Mesendoderm (in vitro differentiated cells): Measurements from ENCODE around the gene ARL13A. TPM values are rescaled to one million over a fixed set of nuclear protein-coding genes. Genes with fewer than 3 reads are reported as not detected.

Experiments
- DNase-seq: peaks from one replicate; pipeline ENCODE4 v3.0.0; 2013
- H2AK5ac ChIP-seq: 2 replicates; pipeline ENCODE4 v1.6.1; 2013; ENCODE audit warnings: low read length, inconsistent platforms
- H2BK120ac ChIP-seq: 2 replicates; pipeline ENCODE4 v1.6.1; 2013; ENCODE audit warnings: low read depth, mild to moderate bottlenecking, low read length, moderate library complexity, mixed read lengths
- H2BK15ac ChIP-seq: replicated peaks from 2 replicates; pipeline ENCODE4 v1.6.1; 2013; ENCODE audit warnings: low read depth, mild to moderate bottlenecking, moderate library complexity
- H2BK5ac ChIP-seq: 2 replicates; pipeline ENCODE4 v1.6.1; 2013; ENCODE audit warnings: low read length, inconsistent platforms
- H3K18ac ChIP-seq: 2 replicates; pipeline ENCODE4 v1.6.1; 2013; ENCODE audit warnings: mild to moderate bottlenecking, low read length, mixed read lengths
- H3K23ac ChIP-seq: one replicate; pipeline ENCODE4 v1.6.1; 2013; ENCODE audit warnings: low read length
- H3K27ac ChIP-seq: 2 replicates; pipeline ENCODE4 v1.5.1; 2013; ENCODE audit warnings: low read depth, mild to moderate bottlenecking, inconsistent platforms, low read length, moderate library complexity
- H3K27me3 ChIP-seq: 2 replicates; pipeline ENCODE4 v1.6.1; 2013; ENCODE audit warnings: low read length, control low read depth, mild to moderate bottlenecking, inconsistent platforms; ENCODE audit not compliant: insufficient read depth, poor library complexity
- H3K36me3 ChIP-seq: 2 replicates; pipeline ENCODE4 v1.6.1; 2013; ENCODE audit warnings: low read length, inconsistent platforms; ENCODE audit not compliant: control insufficient read depth, insufficient read depth
- H3K4ac ChIP-seq: one replicate; pipeline ENCODE4 v1.6.1; 2013; ENCODE audit warnings: low read depth, mild to moderate bottlenecking, low read length, moderate library complexity
- H3K4me1 ChIP-seq: 2 replicates; pipeline ENCODE4 v1.6.1; 2013; ENCODE audit warnings: low read depth, low read length, inconsistent platforms; ENCODE audit not compliant: control insufficient read depth
- H3K4me2 ChIP-seq: 2 replicates; pipeline ENCODE4 v1.6.1; 2013; ENCODE audit warnings: low read length
- H3K4me3 ChIP-seq: 2 replicates; pipeline ENCODE4 v1.5.1; 2013; ENCODE audit warnings: mild to moderate bottlenecking, low read length
- H3K56ac ChIP-seq: one replicate; pipeline ENCODE4 v1.6.1; 2013; ENCODE audit warnings: low read length
- H3K79me1 ChIP-seq: 2 replicates; pipeline ENCODE4 v1.6.1; 2013; ENCODE audit warnings: low read length, inconsistent platforms
- H3K79me2 ChIP-seq: 2 replicates; pipeline ENCODE4 v1.6.1; 2013; ENCODE audit warnings: mild to moderate bottlenecking, low read length; ENCODE audit not compliant: control insufficient read depth, insufficient read depth
- H3K9ac ChIP-seq: 2 replicates; pipeline ENCODE4 v1.6.1; 2013; ENCODE audit warnings: low read length, inconsistent platforms
- H4K5ac ChIP-seq: one replicate; pipeline ENCODE4 v1.6.1; 2013; ENCODE audit warnings: low read length
- H4K8ac ChIP-seq: one replicate; pipeline ENCODE4 v1.6.1; 2013; ENCODE audit warnings: low read depth, mild to moderate bottlenecking, control low read depth, low read length, moderate library complexity
- WGBS: extraction: QIAGEN DNeasy Blood & Tissue Kit; methylation state at CpG from one replicate; pipeline ENCODE4 v1.1.7; 2013; ENCODE audit warnings: low lambda C conversion rate, missing lambda C conversion rate; ENCODE audit not compliant: insufficient coverage; ENCODE audit errors: extremely low coverage; 5-methylcytosine and 5-hydroxymethylcytosine counted together
- polyA plus RNA-seq, 2 experiments: library from polyadenylated mRNA; stranded (reverse); fragments of 200-250 nt; gene quantifications; one replicate each; pipeline ENCODE4 v1.2.3, GENCODE V29; 2013

Gene ARL13A
- polyA plus RNA-seq (2013, experiment 1 of 2), result not detected
- not detected for polyA plus RNA-seq (2013, experiment 2 of 2)

DNA sequence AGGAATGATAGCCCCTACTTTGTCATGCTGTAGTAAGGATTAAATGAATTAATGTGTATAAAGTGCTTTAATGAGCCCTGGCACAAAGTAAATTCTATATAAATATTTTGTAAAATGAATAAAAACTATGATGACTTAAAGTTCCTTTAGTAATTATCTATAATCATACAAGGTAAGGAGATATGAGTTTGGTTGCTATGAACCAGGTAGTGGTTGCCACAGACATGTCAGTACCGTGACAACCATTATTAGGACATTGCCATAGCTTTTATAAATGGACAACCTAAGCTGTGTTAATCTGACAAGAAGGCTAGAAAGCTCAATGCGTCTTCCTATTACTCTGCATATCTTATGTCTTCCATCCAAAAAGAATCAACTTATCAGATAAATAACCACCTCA, at the start of gene ARL13A:
Gene ARL13A, plus strand, starts transcription at position 301 of the 400 bp plus-strand sequence. CDS start 3,982 bp downstream, outside the sequence.
- Histone ChIP-seq H3K23ac (no peak within 1 kb of the TSS), H3K4me2 (no peak within 1 kb of the TSS), H2BK120ac (no peak within 1 kb of the TSS), H2BK5ac (no peak within 1 kb of the TSS), H3K4me1 (no peaks in the 10 kb centered on the region), H3K4me3 (no peak within 1 kb of the TSS), H2AK5ac (no peak within 1 kb of the TSS), H2BK15ac (no peak within 1 kb of the TSS), H3K27ac (no peak within 1 kb of the TSS), H3K27me3 (no peaks in the 10 kb centered on the region), H3K9ac (no peak within 1 kb of the TSS), H3K79me1 (no peaks in the 10 kb centered on the region), H3K36me3 (no peaks in the 10 kb centered on the region), H3K79me2 (no peaks in the 10 kb centered on the region), H3K18ac (no peak within 1 kb of the TSS), H3K4ac (no peak within 1 kb of the TSS), H4K8ac (no peak within 1 kb of the TSS), H4K5ac (no peak within 1 kb of the TSS), H3K56ac (no peak within 1 kb of the TSS)
- no peak for DNase-seq
- no CpG with 5 or more reads among the region's 2 CpGs for WGBS

DNA sequence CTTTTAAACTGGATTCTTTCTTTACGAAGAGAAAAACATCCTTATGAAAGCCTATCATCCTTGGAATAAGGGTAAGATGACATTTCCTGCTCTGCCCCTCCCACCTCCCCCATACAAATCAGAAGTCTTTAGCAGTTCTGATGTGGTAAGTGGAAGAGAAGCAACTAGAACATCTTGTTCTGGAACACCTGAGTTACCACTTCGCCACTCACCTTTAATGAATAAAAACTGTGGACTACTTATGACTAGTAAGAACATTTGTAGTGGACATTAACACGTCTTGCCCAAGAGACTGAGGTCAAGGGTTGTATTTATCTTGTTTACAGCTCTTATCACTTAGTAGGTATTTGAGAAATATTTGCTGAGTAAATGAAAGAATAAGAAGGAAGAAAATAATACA, 45.1 kb upstream of the ARL13A start:
- Histone ChIP-seq H3K79me1 (no peaks in the 10 kb centered on the region), H2AK5ac (no peak overlapping the region), H2BK120ac (no peak overlapping the region), H3K27ac (no peak overlapping the region), H3K4me2 (no peak overlapping the region), H3K4me1 (no peaks in the 10 kb centered on the region), H3K79me2 (no peaks in the 10 kb centered on the region), H3K36me3 (no peaks in the 10 kb centered on the region), H3K56ac (no peak overlapping the region), H4K5ac (no peak overlapping the region), H2BK15ac (no peak overlapping the region), H2BK5ac (no peak overlapping the region), H3K4me3 (no peak overlapping the region), H3K27me3 (no peaks in the 10 kb centered on the region), H3K23ac (no peak overlapping the region), H3K9ac (no peak overlapping the region), H4K8ac (no peak overlapping the region), H3K18ac (no peak overlapping the region), H3K4ac (no peak overlapping the region)
- WGBS, result no CpG with 5 or more reads among the region's 3 CpGs
- DNase-seq, result no peak

DNA sequence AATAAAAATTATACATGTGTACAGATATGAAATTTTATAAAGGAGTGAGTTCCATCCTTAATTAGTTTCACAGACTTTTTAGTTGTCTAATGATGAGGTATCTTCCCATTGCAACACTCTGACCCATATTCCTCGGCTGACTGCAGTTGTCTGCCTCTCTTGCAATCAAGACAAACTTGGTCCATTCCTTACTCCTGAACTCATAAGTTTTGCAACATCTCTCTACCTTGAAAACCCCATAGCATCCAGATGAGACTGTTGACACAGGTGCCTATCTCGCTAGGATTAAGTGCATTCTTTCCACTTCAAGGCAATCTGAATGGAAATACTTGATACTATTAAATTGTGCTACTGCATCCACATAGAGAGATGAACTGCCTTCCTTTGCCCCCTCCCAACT, 43.1 kb upstream of the ARL13A start:
- H3K4me2 ChIP-seq, result no peak overlapping the region
- H2BK120ac ChIP-seq, result no peak overlapping the region
- no peak overlapping the region for H2BK15ac ChIP-seq
- H3K27me3 ChIP-seq, result no peaks in the 10 kb centered on the region
- no peak overlapping the region for H3K4me3 ChIP-seq
- H3K4me1 ChIP-seq, result no peaks in the 10 kb centered on the region
- WGBS, result no CpG with 5 or more reads among the region's 2 CpGs
- no peak overlapping the region for H3K56ac ChIP-seq
- no peak overlapping the region for H3K18ac ChIP-seq
- no peak for DNase-seq
- H3K27ac ChIP-seq, result no peak overlapping the region
- no peak overlapping the region for H4K8ac ChIP-seq
- H3K79me2 ChIP-seq, result no peaks in the 10 kb centered on the region
- H3K36me3 ChIP-seq, result no peaks in the 10 kb centered on the region
- no peak overlapping the region for H3K9ac ChIP-seq
- H3K23ac ChIP-seq, result no peak overlapping the region
- H2BK5ac ChIP-seq, result no peak overlapping the region
- H2AK5ac ChIP-seq, result no peak overlapping the region
- no peaks in the 10 kb centered on the region for H3K79me1 ChIP-seq
- H4K5ac ChIP-seq, result no peak overlapping the region
- no peak overlapping the region for H3K4ac ChIP-seq

DNA sequence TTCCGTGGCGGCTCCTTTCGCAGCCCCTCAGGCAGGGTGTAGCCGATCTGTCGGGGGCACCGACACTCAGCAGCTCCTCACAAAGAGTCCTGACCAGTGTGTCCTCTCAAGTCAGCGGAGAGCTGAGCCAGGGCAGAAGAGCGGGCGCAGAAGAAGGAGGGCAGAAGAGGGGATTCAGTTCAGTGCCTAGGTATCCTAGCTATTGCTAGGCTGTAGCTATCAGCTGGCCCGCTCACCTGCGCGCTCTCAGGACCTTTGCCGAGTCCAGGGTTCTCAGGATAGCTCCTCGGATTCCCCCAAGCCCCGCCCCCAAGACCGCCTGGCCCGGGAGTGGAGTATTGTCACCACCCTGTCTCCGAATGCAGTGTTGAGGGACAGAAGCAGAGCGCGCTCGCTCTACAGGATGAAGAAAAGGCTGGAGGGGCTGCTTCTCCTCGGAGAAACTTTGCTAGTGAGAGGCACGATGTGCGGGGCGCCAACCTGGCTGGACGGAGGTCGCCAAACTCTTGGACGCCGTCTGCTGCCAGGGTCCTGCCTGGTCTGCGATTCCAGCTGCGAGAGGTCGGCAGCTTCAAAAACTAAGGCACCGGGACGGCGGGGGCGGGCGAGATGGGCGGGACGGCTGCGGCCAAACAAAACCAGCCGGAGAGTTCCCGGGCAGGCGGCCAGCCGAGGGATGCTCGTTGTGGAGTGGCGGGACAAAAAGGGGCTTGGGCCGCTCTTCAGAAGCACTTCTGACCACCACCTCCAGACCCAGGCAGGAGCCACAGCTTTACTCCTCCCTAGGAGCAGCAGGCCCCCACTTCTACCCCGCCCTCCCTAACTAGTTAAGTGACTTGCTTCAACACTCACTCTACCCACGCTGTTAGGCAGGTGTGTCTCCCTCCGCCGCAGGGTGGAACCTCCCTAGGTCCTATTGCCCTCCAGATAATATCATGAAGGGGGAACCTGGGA, 40.6 kb upstream of the ARL13A start, which contains the start of gene XKRX:
Gene XKRX, minus strand, starts transcription at position 258 of the 954 bp plus-strand sequence. CDS start 613 bp downstream, outside the sequence.
- no peak within 1 kb of the TSS for H3K4ac ChIP-seq
- no peak within 1 kb of the TSS for H2AK5ac ChIP-seq
- H3K9ac ChIP-seq, result no peak within 1 kb of the TSS
- no peaks in the 10 kb centered on the region for H3K4me1 ChIP-seq
- no peak within 1 kb of the TSS for H4K5ac ChIP-seq
- no peak within 1 kb of the TSS for H2BK120ac ChIP-seq
- H2BK5ac ChIP-seq, result no peak within 1 kb of the TSS
- H3K4me2 ChIP-seq, result peak within 1 kb of the TSS; percentile 59
- DNase-seq, result peak; percentile 77
- no peak within 1 kb of the TSS for H3K18ac ChIP-seq
- no peaks in the 10 kb centered on the region for H3K79me1 ChIP-seq
- no peaks in the 10 kb centered on the region for H3K36me3 ChIP-seq
- no peak within 1 kb of the TSS for H3K23ac ChIP-seq
- WGBS, result no CpG with 5 or more reads among the region's 51 CpGs
- peak within 1 kb of the TSS; percentile 33 for H3K4me3 ChIP-seq
- H3K27me3 ChIP-seq, result no peaks in the 10 kb centered on the region
- no peak within 1 kb of the TSS for H3K27ac ChIP-seq
- no peak within 1 kb of the TSS for H2BK15ac ChIP-seq
- H3K56ac ChIP-seq, result peak within 1 kb of the TSS; percentile 15
- no peak within 1 kb of the TSS for H4K8ac ChIP-seq
- H3K79me2 ChIP-seq, result no peaks in the 10 kb centered on the region

DNA sequence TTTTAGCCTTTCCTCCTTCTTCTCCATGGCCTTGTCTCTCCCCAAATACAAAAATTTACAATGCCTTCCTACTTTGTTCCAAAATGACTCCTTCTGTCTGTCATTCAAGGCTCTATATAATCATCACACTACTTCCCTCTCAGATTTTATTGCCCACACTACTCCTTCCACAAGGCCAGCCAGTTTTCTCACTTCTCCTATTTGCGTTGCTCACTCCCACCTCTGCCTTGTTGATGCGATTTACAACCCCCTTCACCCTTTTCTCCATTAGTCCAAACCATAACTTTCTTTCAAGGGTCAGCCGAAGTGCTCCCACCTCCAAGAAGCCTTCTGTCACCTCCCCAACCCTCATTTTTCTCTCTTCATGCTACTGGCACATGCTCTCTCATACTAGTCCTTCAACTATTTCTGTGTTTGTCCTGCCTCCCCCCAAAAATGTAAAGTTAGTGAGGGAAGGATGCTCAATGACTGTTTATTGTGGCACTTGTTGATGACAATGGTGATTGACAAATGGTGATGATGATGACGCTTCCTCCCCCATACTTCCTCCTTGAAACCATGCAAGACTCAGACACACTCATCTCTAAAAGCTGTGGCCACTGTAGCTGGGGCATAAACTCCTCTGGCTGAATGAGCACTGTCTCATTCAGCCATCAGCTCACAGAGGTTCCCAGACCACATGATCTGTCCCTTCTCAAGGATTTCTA, 38.1 kb upstream of the ARL13A start:
- no peak overlapping the region for H2AK5ac ChIP-seq
- no peak overlapping the region for H3K18ac ChIP-seq
- no peaks in the 10 kb centered on the region for H3K36me3 ChIP-seq
- H3K56ac ChIP-seq, result no peak overlapping the region
- H3K79me2 ChIP-seq, result no peaks in the 10 kb centered on the region
- DNase-seq, result no peak
- H4K8ac ChIP-seq, result no peak overlapping the region
- H3K23ac ChIP-seq, result no peak overlapping the region
- H2BK15ac ChIP-seq, result no peak overlapping the region
- H3K79me1 ChIP-seq, result no peaks in the 10 kb centered on the region
- H3K27me3 ChIP-seq, result no peaks in the 10 kb centered on the region
- H4K5ac ChIP-seq, result no peak overlapping the region
- WGBS, result no CpG with 5 or more reads among the region's 4 CpGs
- no peak overlapping the region for H3K9ac ChIP-seq
- no peaks in the 10 kb centered on the region for H3K4me1 ChIP-seq
- no peak overlapping the region for H3K4ac ChIP-seq
- no peak overlapping the region for H2BK120ac ChIP-seq
- no peak overlapping the region for H3K4me2 ChIP-seq
- H3K27ac ChIP-seq, result no peak overlapping the region
- H2BK5ac ChIP-seq, result no peak overlapping the region
- no peak overlapping the region for H3K4me3 ChIP-seq
